GM19239 (cell line): Measurements from ENCODE around the gene FKBP2.

ENCODE experiments used
- DNase-seq: peaks from one replicate; pipeline ENCODE4 v3.0.0; 2011; ENCODE audit warnings: low spot score; ENCODE audit not compliant: insufficient read length
- FAIRE-seq: peaks from 2 replicates; lab custom pipeline; 2011; peaks lifted over from hg19 to GRCh38; lab: Jason Lieb, UNC

FKBP2 gene

DNA sequence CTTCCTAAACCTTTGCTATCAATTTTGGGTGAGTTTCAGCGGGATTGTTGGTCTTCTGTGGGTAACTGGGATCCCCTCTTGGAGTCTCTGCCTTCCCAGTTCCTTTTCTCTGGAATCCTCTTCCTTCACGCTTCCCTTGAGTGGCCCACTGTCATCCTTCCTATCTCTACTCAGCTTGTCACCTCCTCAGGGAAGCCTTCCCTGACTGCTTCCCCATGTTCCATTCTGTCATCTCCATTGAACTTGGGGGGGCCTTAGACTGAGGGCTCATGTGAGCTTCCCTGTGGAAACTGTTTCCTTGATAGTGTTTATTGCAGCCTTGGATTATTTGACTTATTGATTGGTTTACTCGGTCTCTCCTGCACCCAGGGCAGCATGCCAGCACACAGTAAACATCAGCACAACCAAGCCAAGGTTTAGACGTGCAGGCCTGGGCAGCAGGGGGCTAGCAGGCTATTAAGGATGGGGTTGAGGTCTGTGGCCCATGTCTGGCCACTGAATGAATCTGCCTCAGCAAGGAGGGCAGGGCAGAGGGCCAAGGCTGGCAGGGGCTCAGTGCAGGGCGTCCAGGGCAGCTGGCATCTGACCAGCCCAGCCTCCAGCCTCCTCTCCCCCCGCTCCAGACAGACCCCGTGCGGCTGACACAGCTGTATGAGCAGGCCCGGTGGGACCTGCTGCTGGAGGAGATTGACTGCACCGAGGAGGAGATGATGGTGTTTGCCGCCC is 22.1 kb upstream of the FKBP2 start:
- DNase-seq (no peak), FAIRE-seq (no peak)

DNA sequence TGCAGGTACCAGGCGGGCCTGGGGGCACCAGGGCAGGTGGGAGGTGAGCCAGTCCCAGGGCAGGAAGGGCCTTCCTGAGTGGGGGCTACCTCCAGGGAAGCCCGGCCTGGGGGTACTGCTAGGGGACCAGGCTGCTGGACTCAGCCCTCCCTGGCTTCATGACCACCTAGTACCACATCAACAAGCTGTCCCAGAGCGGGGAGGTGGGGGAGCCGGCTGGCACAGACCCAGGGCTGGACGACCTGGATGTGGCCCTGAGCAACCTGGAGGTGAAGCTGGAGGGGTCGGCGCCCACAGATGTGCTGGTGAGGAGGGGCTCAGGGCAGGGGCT is 21.6 kb upstream of the FKBP2 start:
- DNase-seq (no peak), FAIRE-seq (no peak)

DNA sequence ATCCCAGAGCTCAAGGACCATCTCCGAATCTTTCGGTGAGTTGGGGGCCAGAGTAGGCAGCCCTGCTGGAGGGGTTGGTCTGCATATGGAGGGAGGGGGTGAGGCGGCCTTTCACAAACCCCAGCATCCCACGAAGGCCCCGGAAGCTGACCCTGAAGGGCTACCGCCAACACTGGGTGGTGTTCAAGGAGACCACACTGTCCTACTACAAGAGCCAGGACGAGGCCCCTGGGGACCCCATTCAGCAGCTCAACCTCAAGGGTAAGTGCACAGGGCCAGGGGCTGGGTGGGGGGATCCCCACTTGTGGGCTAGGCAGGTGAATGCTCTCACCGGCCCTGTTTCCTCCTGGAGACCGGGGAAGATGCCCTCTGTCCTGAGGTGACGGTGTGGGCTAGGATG is 21.1 kb upstream of the FKBP2 start:
- DNase-seq (no peak), FAIRE-seq (no peak)

DNA sequence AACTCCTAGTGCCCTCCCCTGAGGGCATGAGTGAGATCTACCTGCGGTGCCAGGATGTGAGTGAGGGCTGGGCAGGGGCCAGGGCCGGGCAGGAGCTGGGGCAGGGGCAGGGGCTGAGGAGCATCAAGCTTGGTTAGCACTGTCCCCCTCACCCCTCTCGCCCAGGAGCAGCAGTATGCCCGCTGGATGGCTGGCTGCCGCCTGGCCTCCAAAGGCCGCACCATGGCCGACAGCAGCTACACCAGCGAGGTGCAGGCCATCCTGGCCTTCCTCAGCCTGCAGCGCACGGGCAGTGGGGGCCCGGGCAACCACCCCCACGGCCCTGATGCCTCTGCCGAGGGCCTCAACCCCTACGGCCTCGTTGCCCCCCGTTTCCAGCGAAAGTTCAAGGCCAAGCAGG is 20.6 kb upstream of the FKBP2 start:
- DNase-seq (no peak), FAIRE-seq (no peak)

DNA sequence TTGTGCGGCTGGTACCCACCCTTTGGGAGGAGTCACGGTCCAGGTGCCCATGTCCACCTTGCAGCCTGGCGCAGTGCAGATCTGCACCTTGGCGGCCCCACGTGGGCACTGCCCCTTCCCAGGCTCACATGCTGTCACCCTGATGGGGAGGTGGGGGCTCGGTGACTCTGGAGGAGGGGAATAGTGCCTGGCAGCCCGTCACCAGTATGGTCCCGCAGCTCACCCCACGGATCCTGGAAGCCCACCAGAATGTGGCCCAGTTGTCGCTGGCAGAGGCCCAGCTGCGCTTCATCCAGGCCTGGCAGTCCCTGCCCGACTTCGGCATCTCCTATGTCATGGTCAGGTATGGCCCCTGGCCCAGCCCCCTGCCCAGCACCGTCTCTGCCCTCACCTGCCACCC is 20.1 kb upstream of the FKBP2 start:
- FAIRE-seq (no peak), DNase-seq (no peak)

DNA sequence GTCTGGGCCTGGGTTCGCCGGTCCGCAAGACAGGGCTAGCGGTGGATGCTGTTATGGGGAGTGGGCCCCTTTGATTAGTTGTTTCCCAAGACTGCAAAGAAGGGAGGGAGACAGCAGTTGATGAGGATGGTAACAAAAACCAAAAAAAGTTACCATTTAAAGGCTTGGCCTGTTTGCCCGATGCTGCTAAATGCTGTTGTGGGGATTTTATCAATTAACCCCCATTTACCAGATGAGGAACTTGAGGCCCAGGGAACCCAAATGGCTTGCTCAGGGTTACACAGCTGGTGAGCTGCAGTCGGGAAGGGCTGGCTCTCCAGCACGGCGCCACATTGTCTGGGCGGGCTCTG is 18.3 kb upstream of the FKBP2 start:
- FAIRE-seq (no peak), DNase-seq (no peak)

DNA sequence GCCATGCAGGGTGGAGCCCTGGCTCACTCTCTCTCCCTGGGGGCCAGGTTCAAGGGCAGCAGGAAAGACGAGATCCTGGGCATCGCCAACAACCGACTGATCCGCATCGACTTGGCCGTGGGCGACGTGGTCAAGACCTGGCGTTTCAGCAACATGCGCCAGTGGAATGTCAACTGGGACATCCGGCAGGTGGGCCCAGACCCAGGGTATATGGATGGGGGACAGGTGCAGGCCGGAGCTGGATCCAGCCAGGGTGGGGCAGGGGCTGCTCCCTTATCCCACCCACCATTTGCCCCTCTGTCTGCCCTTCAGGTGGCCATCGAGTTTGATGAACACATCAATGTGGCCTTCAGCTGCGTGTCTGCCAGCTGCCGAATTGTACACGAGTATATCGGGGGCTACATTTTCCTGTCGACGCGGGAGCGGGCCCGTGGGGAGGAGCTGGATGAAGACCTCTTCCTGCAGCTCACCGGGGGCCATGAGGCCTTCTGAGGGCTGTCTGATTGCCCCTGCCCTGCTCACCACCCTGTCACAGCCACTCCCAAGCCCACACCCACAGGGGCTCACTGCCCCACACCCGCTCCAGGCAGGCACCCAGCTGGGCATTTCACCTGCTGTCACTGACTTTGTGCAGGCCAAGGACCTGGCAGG is 17.8 kb upstream of the FKBP2 start:
- FAIRE-seq (no peak), DNase-seq (no peak)

DNA sequence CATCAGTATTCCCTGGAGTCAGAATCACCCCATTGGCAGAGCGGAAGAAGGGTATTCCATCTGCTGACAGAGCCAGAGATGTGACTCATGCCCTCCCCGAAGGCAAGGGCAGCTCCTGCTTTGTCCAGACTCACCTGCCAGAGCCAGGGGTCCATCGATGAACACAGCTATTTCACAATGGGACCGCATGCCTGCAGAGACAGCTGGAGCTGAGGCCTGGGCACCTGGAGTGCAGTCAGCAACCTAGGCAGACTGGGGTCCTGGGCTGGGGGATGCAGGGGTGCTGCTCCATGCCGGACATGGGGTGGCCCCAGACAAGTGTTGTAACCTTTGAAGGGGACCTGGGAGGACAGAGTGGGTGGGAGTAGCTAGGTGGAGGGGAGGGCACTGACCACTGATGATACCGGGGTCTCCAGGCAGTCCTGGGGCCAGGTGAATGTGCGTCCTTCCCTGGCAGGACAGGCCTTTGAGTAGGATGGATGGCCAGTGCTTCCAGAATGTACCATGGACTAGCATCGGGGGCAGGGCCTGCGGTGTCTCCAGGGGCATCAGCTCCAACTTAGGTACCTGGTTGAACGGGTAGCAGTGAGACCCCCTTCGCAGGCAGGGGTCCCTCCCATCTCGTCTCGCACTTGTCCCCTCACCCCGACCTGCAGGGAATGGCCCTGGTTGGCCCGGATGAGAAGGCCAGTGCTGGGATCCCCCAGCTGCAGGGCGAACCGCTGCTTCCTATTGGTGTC is 16.6 kb upstream of the FKBP2 start:
- DNase-seq (no peak), FAIRE-seq (no peak)

DNA sequence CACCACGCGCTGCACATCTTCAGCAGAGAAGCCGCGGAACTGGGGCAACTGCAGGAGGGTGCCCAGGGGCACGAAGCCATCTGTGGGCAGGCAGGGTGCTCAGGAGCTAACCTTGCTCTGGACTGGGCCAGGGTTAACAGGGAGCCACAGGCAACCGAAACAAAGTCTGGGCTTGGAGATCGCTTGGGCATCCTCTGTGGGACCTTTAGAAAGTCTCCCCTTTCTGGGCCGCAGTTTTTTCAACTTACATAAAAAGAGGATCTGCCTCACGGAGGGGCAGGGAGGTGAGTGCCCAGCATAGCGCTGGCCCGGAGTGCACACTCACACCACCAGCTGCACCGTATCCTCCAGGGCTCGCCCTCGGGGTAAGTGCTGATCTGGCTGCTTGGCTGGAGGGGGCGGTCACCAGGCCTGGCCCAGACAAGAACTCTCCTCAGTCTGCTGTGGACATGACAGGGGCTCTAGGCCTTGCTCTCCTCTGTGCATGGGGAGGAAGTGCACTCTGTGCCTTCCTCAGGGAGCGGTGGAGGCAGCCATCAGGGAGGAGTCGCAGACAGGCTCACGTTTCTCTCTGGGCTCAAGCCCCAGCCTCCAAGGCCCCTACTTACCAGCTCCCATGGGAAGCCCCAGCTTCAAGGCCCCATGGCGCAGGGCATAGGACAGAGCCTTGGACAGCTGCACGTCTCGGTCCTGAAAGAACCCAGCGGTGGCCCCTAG is 15.8 kb upstream of the FKBP2 start:
- no peak for FAIRE-seq
- DNase-seq, result no peak

DNA sequence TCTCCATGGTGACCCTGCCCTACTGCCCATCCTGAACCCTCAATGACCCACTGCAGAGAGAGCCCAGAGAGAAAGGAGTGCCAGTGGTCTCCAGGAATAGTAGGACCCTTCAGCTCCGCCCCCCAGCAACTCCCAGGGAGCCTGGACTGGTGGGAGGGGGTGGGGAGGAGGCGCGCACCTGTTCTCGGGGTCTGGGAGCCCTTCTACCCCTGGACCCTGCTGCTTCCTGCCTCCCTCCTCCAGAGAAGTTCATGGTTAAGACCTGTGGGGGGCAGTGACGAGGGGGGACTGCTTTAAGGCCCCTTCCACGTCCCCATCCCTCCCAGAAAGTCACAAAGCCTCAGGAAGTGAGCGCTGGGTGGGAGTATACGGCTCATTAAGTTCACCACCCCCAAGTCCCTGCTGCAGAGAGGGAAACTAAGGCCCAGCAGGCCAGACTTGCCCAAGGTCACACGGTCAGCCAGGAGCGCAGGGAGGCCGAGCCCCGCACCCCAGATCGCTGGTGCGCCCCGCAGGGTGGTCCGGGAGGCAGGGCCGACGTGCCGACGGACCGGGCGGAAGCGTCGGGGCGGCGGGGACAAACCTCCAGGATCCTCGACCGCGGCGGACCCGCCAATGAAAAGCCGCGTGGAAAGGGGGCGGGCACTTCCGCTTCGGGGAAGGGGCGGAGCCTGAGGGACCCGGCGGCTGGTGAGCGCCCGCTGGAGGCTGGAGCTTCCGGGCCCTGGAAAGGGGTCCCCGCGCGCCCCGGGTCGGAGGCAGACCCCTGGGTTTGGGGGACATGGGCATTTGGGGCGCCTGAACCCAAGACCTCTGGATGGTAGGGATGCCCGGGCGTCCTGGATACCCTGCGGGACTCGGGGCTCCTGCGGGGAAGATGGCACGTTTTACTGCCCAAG is 15.0 kb upstream of the FKBP2 start, which contains the start of the genes NUDT22 and TRPT1:
Gene NUDT22 (plus strand): TSS at position 667 of the 899 bp plus-strand sequence. CDS start 379 bp downstream, outside the sequence.
Gene TRPT1 (minus strand): TSS at position 579 of the 899 bp plus-strand sequence. CDS start 326 bp downstream, at position 253.
- FAIRE-seq, result peak; percentile 86

DNA sequence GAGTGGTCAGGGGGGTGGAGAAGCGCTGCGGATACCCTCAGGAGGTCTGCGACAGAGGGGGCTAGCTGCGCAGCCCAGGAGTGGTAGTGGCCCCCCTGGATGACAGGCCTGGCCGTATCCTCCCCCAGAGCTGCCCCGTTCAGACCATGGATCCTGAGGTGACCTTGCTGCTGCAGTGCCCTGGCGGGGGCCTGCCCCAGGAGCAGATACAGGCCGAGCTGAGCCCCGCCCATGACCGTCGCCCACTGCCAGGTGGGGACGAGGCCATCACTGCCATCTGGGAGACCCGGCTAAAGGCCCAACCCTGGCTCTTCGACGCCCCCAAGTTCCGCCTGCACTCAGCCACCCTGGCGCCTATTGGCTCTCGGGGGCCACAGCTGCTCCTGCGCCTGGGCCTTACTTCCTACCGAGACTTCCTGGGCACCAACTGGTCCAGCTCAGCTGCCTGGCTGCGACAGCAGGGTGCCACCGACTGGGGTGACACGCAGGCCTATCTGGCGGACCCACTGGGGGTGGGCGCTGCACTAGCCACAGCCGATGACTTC is 14.3 kb upstream of the FKBP2 start:
- FAIRE-seq (peak; percentile 88), DNase-seq (peak; percentile 54)

More for the DNA sequence above, 15.0 kb upstream of the FKBP2 start, which contains the start of the genes NUDT22 and TRPT1:
- DNase-seq, result peak; percentile 92

DNA sequence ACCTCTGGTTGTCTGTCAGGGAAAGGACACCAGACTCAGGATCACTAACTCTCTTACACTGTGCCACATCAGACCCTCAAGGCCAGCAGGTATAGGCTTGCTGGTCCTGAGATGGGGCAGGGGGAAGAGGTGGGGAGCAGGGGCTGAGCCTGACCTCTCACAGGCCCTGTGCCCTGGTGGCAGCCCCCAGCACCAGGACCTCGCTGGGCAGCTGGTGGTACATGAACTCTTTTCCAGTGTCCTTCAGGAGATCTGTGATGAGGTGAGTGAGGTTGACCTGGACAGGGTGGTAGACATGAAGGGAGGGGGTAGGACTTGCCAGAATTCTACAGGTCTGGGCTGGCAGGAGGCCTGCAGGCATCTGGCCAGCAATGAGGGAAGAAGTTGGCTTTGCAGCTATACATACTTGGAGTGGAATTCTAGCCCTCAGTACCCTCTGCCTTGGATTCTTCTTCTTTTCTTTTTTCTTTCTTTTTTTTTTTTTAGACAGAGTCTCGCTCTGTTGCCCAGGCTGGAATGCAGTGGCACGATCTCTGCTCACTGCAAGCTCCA is 13.4 kb upstream of the FKBP2 start:
- DNase-seq (no peak), FAIRE-seq (peak; percentile 61)

DNA sequence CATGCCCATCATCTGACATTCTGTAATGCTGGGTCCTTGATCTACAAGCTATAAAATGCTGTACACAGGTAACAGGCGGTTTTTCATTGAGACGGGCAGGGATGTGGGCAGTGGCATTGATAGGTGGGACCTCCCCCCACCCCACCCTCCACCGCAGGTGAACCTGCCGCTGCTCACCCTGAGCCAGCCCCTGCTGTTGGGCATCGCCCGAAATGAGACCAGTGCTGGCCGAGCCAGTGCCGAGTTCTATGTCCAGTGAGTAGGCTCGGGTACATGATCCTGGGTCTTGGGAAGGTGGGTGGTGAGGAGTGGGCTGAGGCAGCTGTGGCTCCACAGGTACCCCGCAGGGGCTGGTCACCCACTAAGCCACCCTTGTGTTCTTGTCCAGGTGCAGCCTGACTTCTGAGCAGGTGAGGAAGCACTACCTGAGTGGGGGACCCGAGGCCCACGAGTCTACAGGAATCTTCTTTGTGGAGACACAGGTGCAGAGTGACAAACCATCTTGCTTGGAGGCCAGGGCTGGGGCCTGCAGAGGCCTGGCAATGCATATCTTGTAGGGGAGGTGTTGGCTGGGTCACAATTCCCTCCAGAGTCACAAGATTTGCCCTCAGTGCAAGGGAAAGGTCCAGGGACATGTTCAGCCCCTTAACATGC is 11.7 kb upstream of the FKBP2 start:
- DNase-seq, result no peak
- no peak for FAIRE-seq

DNA sequence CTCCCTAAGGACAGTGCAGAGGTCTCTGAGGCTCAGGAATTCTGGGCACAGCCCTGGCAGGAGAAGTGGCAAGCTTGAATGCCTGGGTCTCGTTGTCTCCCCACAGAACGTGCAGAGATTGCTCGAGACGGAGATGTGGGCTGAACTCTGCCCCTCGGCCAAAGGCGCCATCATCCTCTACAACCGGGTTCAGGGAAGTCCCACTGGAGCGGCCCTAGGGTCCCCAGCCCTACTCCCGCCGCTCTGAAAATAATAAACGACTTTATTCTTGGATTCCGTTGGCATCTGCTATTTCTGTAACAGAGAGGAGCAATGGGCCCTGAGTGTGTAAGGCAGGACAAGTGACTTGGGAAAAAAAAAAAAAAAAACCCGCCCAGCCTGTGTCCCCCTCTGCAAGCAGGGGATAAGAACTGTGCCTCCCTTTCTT is 11.1 kb upstream of the FKBP2 start:
- FAIRE-seq, result no peak
- no peak for DNase-seq

DNA sequence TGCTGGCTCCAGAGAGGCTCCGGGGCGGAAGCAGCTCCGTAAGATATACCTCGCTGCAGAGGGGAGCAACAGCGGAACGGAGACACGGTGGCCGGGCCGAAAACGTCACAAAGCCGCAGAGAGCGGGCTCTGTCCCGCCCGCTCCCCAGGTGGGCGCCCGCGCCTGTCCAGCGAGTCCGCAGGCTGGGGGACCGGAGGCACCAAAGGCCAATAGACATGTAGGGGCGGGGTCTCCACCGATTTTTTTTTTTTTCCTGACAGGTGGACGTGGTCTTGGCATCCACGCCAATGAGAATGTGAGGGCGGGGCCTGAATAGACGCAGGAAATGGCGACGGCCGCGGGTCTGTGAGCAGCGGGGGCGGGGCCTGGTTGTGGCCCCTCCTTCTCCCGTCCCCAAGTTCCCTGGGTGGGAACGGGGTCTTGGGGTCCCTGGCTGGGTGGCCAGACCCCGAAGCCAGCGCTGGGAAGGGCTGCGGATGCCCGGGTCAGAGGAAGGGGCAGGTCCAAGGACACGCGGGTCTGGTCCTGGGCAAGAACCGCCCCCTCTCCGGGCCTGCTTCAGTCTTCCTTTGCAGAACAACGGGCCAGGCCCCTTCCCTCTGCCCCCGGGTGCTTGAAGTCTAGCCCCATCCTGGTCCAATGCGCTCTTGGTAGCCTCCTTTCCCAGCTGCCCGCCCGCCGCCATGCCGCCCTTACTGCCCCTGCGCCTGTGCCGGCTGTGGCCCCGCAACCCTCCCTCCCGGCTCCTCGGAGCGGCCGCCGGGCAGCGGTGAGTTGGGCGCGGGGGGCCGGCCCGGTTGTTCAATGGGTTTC is 10.5 kb upstream of the FKBP2 start, which contains the start of gene DNAJC4:
Gene DNAJC4 (plus strand): TSS at position 378 of the 814 bp plus-strand sequence. CDS start 307 bp downstream, at position 685.
- DNase-seq (peak; percentile 88), FAIRE-seq (peak; percentile 96)

DNA sequence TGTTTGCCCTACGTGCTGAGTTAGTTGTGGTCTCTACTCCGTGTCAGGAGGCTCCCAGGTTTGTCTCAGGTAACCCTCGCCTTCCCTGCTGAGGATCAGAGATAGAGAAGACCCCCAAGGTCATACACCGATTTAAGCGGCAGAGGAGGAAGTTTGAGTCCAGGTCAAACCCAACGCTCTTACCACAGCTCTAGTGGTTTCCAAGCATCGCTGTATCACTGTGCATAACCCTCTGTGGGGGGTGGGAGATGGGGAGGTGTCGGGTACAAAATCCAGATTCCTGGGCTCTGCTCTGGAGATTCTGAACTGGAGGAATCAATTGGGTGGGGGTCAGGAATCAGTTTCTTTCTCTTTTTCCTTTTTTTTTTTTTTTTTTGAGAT is 9.9 kb upstream of the FKBP2 start:
- FAIRE-seq, result peak; percentile 31
- DNase-seq, result no peak

DNA sequence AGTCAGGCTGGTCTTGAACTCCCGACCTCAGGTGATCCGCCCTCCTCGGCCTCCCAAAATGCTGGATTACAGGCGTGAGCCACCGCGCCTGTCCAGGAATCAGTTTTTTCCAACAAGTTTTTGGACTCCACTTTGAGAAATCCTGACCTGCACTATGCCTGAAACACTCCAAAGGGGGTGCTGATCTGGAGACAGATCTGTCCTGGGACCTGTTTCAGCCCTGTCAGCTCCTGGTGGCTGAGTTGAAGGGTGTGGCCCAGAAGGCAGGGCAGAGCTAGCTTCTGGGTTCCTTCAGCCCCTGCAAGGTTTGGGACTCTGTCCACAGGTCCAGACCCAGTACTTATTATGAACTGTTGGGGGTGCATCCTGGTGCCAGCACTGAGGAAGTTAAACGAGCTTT is 9.3 kb upstream of the FKBP2 start:
- FAIRE-seq (no peak), DNase-seq (no peak)
